ENCODE results near the gene LYRM7.

DNA sequence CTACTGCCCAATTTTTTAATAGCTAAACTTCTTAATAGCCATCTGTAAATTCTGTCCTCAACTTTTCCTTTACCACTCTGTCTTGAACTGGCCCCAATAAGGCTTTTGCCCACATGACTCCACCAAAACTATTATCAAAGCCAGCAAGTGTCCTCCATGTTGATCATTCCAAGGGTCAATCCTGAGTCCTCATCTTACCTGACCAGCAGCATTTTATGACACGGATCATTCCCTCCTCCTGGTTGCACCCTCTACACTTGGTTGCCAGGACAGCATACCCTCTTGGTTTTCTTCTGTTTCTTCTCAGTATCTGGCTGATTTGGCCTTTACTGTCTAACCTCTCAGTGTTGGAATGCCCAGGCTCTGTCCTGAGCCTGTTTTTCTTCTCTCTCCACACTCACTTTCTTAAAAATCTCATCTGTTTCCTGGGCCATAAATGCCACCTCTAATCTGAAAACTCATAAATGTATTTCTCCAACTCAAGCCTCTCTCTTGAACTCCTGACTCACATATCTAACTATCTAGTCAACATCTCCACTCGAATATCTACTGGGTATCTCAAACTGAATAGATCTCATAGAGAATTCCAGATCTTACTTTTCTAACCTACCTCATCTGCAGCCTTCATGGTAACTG lies 53.1 kb downstream of the LYRM7 start:
- TF ChIP-seq EZH2 (IDR thresholded peaks at IDR 0.05; ENCODE audit: insufficient read depth, poor library complexity, severe bottlenecking): no peak
- no peak for TF ChIP-seq EZH2phosphoT487 (IDR thresholded peaks at IDR 0.05; ENCODE audit: insufficient read depth, low read depth)

Data from GM23248 (cell line).